Measurements from ENCODE around the gene ASGR1.

Gene ASGR1, protein sequence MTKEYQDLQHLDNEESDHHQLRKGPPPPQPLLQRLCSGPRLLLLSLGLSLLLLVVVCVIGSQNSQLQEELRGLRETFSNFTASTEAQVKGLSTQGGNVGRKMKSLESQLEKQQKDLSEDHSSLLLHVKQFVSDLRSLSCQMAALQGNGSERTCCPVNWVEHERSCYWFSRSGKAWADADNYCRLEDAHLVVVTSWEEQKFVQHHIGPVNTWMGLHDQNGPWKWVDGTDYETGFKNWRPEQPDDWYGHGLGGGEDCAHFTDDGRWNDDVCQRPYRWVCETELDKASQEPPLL

DNA sequence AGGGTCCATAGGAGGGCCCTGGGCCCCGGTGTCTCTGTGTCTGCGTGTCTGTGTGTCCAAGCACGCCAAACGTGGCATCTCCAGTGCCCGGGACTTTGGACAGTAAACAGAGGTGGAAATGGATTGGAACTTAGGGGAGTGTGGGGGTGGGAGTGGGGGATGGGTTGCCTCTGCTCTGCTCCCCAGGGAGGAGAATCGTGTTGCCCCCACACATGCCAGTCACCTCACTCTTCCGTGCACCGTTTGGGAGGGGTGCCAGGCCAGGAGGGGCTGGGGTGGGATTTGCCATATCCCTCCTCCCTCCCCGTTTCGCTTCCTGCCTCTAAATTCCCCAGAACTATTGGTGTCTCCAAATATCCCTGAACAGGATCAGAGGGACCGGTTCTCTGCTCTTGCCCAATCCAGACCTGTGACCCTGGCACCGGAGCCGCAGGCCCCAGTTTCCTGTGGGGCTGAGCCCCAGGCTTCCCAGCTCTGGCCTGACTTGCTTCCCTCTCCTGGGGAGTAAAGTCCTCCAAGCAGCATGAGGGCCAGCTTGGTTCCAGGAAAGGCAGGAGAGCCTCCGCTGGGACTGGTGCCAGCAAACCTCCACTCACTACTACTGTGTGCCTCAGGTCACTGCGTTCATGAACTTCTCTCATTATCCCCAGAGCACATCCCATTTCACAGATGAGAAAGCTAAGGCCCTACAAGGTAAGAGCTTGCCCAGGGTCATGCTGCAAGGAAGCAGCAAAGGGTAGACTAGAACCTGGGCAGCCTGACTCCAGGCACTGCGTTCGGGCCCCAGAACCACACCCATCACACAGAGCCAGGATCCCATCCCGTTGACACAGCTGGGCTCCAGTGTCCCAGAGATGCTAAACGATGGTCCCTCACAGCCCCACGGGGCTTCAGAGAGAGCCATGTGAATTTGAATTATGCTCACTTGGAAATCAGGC, at the start of gene ASGR1:
Gene ASGR1, minus strand, starts transcription at position 54 of the 938 bp plus-strand sequence. CDS start 807 bp downstream, outside the sequence.
- DNase-seq: no peak

DNA sequence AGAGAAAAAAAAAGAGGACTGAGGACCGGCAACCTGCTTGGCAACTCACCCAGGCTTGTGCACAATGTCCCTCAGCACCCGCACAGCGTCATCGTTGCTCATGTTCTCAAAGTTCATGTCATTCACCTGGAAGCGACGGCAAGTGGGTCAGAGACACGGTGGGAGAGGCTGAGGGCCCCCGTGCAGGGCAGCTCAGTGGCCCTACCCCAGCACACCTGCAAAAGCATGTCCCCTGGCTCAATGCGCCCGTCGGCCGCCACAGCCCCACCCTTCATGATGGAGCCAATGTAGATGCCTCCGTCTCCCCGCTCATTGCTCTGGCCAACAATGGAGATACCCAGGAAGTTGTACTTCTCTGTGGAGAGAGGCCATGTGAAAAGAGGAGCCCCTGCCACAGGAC, 49.8 kb upstream of the ASGR1 start:
- no peak for DNase-seq

DNA sequence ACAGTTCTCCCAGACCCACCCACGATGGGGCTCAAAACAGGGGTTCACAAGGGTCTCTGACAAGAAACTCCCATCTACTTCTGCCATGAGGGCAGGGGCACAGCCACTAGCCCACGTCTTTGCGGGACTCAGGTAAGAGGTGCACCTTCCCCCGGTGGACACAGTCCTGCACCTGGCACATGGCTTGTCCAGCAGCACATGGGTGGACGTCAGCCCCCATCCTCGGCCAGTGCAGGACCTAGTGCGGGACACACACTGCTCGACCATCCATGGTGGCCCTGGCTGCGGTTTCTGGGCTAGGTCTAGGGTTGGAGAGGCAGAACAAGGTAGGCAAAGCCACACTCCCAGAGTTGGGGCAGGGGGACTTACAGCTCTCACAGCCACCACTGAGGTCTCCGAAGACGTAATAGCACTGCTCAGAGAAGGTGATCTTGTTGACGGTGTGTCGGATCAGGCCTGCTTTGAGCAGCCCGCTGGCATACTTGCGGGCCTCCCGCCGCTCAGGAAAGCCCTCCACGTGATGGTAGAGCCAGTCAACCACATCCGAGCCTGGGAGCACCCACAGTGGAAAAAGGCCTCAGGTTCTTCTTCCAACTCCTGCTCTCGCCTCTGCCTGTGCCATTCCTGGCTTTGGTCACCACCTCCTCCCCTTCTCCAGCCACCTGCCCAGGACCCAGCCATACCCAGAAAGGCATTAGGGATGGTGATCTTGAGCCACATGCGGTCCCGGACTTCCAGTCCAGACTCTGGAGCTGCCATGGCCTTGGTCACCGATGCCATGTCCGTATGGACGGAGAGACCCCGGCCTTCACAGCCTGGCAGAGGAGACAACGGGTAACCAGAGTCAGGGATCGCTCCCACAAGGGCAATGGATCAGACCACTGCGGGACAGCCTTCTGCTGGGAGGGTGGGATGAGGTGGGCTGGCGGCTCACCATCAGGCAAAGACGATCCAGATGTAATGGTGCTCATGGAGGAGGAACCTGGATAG, 47.8 kb upstream of the ASGR1 start:
- no peak for DNase-seq

DNA sequence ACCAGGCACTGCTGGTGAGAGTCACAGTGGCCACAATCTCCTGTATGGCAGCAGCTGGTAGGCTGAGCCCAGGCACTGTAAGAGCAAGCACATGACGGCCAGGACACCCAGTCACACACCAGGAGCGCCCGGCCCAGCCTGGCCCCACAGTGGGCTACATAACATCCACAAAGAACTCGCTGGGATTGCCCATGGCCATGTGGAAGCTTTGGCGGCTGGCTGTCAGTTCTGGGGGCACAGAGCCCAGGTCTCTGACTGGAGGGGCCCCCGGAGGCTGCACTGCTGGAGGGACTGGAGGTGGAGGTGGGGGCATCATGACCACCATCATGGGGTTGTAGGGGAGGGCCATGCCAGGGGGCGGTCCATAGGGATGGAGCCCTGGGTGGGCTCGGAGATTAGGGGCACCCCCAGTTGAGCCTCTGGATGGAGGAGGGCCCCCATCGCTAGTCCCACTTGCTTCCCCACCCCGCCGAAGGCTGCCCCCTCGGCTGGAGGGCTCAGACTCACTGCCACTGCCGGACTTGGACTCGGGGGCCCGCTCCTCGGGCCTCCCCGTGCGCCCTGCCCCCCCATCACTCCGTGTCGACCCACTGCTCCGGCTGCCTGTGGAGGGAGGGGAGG, 46.7 kb upstream of the ASGR1 start:
- DNase-seq: no peak

DNA sequence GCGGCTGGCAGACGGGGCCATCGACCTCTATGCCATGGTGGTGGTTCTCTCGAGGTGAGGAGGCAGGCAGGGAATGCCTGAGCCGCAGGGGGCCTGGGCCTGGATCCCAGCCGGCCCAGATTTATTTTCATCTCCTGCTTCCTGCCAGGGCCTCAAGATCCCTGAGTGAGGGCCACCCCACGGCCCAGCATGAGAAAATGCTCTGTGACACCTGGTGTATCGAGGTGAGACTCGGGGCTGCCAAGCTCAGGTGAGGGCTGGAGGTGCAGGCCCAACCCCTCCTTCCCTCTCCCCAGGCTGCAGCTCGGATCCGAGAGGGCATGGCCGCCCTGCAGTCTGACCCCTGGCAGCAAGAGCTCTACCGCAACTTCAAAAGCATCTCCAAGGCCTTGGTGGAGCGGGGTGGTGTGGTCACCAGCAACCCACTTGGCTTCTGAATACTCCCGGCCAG, 45.5 kb upstream of the ASGR1 start:
- DNase-seq: no peak

DNA sequence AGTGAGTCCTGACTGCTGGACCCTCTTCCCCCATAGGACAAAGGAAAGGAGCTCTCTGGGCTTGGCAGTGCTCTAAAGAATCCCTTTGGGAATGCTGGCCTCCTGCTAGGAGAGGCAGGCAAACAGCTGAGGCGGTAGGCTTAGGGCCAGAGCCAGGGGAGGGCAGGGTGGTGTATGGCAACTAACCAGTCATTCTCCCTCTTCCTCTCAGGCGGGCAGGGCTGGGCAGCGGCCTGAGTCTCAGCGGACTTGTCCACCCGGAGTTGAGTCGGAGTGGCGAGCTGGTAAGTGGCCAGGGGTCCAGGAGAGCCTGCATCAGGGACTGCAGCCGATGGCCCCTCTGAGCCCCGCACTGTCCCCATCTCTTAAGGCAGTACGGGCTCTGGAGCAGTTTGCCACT, 44.9 kb upstream of the ASGR1 start:
- no peak for DNase-seq

DNA sequence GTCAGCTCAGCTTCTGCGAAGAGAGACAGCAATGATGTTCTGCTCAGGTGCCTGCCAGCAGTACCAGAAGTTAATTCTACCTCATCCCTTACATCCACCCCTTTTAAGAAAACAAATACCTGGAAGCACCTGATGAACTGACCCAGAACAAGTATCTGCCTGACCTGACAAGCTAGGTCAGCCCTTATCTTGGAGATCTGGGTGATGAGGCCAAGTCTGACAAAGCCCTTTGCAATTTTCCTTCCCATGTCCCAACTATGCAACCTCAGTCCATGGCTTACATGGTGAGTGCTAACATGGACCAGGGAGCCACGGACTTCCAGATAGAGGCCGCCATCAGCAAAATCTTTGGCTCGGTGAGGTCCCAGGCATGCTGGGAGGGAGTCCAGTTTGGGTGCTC, 44.2 kb upstream of the ASGR1 start:
- no peak for DNase-seq

DNA sequence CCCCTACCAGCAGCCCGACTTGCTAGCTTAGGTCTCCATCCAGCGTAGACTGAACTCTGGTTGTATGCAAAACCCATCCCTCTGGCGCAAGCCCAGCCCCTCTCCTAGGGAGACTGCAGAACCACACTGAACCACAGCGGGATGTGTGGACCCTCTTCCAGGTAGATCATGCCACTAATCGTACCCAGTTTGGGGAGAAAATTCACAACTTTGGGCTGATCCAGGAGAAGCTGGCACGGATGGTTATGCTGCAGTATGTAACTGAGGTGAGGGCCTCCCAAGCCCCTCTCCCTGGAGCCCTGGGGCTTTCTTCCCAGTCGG, 43.8 kb upstream of the ASGR1 start:
- DNase-seq: no peak

DNA sequence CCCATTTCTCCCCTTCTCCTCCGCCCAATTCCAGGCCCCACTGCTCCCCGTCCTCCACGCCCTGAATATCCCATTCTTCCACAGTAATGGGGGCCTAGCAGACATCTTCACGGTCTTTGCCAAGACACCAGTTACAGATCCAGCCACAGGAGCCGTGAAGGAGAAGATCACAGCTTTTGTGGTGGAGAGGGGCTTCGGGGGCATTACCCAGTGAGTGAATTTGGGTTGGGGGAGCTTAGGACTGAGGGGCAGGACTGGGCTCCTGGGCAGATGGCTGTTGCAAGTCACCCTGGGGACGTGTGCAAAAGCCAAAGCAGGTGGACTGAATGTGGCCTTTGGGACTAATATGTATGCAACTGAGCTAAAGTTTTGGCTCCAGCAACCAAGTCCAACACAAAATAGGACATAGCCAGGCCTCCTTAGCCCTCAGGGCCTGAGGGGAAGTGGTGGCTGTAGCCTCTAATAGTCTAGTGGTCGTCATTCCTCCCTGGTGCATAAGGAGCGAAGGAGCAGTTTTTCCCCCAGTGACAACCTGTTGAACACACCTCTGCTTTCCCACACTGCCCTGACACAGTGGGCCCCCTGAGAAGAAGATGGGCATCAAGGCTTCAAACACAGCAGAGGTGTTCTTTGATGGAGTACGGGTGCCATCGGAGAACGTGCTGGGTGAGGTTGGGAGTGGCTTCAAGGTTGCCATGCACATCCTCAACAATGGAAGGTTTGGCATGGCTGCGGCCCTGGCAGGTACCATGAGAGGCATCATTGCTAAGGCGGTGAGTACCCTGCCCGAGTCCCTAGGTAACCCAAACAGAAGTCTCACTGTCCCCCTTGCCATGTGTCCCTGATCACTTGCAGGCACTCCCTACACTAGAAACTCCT, 43.2 kb upstream of the ASGR1 start:
- no peak for DNase-seq

DNA sequence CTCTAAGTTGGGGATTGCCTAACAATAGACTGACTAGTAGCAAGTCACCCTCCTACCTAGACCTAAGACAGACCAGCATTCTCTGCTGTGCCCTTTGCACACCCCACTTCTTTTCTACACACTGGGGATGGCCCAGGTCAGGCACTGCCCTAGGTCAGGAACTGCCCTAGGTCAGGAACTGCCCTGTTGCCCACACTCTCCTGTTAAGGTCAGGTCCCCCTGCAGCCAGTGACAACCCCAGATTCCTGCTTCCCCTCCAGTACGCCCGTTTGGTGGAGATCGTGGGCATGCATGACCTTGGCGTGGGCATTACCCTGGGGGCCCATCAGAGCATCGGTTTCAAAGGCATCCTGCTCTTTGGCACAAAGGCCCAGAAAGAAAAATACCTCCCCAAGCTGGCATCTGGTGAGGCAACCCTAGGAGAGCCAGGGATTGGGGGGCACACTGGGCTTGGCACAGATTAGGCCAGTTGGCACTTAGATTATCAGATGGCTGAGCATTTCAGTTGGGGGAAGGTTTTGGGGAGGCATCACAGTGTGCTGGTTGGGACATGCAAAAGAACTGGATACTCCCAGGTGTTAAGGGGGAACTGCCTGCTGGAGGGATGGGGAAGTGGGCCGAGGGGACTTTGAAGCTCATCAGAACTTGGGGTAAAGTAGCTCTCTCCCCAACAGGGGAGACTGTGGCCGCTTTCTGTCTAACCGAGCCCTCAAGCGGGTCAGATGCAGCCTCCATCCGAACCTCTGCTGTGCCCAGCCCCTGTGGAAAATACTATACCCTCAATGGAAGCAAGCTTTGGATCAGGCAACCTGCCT, 42.3 kb upstream of the ASGR1 start:
- no peak for DNase-seq

DNA sequence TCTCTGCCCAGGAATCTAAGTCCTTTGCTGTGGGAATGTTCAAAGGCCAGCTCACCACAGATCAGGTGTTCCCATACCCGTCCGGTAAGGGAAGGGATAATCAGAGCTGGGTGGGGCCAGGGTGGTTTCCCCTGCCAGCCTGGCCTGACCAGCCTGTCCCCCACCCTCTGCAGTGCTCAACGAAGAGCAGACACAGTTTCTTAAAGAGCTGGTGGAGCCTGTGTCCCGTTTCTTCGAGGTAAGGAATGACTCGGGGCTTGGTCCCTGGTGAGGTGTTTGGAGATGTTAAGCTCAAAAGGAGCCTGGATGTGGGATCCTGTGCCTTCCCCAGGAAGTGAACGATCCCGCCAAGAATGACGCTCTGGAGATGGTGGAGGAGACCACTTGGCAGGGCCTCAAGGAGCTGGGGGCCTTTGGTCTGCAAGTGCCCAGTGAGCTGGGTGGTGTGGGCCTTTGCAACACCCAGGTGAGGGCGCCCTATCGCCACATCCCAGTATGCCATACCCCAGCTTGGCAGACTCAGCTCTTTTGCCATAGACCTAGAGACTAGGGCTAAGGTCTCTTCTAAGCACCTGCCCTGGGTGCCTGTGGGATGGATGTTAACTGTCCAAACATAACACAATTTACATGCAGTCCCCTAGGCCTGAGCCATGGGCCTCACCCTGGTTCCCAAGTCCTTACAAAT, 41.6 kb upstream of the ASGR1 start:
- peak in 1 of 2 donors; percentile 15 for DNase-seq

DNA sequence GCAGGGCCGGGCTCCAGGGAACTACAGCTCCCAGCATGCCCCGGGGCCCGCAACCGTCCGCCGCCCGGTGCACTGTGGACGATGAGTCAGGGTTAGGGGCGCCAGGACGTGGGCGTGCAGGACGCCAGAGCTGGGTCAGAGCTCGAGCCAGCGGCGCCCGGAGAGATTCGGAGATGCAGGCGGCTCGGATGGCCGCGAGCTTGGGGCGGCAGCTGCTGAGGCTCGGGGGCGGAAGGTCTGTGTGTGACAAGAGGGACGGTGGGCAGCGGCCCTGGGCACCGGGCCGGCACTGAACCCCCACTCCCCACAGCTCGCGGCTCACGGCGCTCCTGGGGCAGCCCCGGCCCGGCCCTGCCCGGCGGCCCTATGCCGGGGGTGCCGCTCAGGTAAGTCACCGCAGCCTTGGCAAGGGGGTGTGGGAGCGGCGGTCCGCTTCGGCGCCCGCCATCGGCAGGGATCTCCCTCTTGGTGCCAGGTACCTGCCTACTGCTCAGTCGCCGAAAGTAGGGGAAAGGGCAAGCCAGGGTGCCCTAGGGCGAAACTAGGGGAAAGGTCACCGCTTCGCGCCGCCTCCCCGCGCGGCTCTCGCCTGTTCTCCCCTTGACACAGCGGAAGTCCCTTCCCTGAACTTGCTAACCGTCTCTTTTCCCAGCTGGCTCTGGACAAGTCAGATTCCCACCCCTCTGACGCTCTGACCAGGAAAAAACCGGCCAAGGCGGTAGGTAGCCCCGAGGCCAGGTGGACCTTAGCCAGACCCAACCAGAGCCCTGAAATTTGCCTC, 40.8 kb upstream of the ASGR1 start, which contains the start of the genes ACADVL and DLG4:
Gene ACADVL, plus strand, starts transcription at position 127 of the 781 bp plus-strand sequence. Its CDS starts 47 bp downstream, at position 174.
Gene DLG4, minus strand, starts transcription at position 25 of the 781 bp plus-strand sequence.
- peak in 1 of 2 donors; percentile 82 for DNase-seq

DNA sequence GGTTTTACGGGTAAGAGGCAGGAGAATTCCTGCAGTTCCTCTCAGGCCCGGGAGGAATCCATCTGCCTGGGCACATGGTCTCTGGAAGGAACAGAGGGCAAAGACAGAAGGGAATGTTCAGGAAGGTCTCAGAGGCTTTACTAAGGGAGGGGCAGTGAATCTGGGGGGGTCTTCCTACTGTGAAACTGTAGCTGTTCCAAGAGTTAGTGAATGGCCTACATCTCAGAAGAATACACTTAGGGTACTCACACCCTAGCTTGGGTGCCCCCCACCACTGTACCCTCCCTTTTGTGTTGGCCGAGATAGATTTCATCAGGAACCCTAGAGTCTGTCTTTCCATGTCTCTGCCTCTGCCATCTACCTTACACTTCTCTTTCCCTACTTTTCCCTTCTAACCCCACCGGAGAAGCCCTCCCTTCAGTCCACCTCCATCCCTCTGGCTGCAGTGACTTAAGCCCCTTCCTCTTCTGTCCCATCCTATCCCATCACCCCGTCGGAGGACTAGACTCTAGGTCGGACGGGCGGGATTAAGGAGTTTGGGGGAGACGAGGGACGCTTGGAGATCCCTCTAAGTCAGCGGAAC, 40.1 kb upstream of the ASGR1 start:
- peak in 1 of 2 donors; percentile 85 for DNase-seq

DNA sequence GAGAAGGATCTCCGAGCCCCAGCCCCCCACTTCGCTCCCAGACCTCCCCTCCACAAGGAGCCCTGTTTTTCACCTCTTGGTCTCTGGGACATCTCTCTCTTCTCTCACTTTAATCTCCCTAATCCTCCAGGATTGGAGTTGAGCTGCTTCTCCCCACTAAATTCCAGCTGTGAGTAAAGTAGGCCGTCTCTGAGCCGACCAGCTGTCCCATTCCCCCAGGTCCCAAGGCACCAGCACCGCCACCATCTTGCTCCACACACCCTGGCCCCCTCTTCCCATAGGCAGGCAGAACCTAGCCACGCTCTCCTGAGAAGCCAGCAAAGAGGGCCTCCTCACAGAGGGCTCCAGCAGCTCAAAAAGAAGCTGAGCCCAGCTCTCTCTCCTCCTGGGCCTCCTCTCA, 39.6 kb upstream of the ASGR1 start:
- no peak for DNase-seq

DNA sequence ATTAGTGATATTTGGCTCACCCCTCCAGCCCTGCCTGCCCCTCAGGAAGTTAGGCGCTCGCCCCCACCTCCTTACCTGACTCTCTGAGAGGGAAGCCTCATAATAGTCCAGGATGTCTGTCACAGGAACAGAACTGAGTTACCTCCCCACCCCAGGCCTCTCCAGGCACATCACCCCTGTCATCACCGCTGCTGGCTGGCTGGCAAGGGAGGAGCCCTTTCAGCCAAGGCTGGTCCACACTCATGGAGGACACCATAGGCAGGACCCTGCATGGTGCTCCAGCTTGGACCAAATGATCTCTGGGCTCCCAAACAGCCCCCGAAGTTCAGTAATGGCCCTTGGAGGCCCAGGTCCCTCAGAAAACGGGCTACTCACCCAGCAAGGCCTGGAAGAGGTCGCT, 39.0 kb upstream of the ASGR1 start:
- no peak for DNase-seq

DNA sequence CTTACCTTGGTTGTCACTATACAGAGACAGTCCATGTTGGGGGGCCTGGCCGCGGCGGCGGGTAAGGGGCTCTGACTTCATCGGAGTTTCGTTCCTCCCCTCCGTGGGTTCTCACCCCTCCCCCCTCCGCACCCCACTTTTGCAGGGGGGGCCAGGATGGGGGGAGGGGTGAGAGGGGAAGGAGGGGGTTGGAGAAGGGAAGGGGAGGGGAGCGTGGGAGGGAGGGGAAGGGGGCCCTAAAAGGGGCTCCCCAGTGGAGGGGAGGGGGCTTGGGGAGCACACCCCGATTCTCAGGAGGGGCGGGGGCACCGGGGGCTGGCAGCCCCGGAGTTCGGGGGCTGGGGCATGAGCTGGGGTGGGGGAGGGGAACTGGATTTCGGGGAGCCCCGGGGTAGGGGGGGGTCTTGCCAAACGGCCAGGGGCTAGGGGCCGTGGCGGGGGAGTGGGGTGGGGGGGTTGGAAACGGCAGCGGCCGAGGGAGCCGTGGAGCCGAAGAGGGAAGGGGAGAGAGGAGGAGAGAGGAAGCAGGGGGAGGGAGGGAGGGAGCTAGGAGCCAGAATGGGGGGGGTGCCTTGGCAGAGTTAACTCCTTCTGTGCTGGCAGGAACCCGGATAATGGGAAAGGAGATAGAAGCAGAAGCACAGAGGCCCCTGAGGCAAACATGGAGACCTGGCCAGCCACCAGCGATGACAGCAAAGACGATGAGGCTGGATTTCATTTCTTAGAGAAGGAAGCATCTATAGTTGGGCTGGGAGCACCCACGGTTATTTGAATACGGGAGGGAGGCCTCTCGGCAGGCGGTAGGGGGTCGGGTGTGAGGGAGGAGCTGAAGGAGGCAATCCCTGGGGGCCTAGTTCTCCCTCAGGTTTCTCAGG, 38.2 kb upstream of the ASGR1 start:
- no peak for DNase-seq

All from hippocampal formation (tissue), 2 donors.